Measurements from ENCODE around the gene G6PD. TPM values are rescaled to one million over a fixed set of nuclear protein-coding genes. Genes with fewer than 3 reads are reported as not detected.

G6PD gene
- total and polyA plus RNA-seq, 4 donors = 1.9 to 23.6 (median 5.5) TPM

GRCh38 chrX:154526901-154527675 is 19.6 kb downstream of the G6PD start:
- Histone ChIP-seq H3K4me3 (ENCODE audit: low read depth in 1 of 3, low read length in 3 of 3) (peak overlapping the region in 1 of 3 donors; percentile 13), H3K36me3 (ENCODE audit: control insufficient read depth in 4 of 4, insufficient read depth in 3 of 4, low read depth in 1 of 4, low read length in 3 of 4) (no peaks in the 10 kb centered on the region), H3K9ac (ENCODE audit: low read depth in 1 of 2, low read length in 2 of 2) (peak overlapping the region in 1 of 2 donors; percentile 53), H3K27ac (ENCODE audit: low read depth in 1 of 2, low read length in 2 of 2) (peak overlapping the region in 1 of 2 donors; percentile 50), H3K9me3 (ENCODE audit: control insufficient read depth in 4 of 4, low read length in 3 of 4) (no peaks in the 10 kb centered on the region), H3K27me3 (ENCODE audit: control insufficient read depth in 4 of 4, insufficient read depth in 4 of 4, low read length in 3 of 4) (no peaks in the 10 kb centered on the region), H3K4me1 (ENCODE audit: control insufficient read depth in 4 of 4, insufficient read depth in 4 of 4, low read length in 3 of 4) (peaks cover 0 to 4% (median 1%) of the 10 kb centered on the region in 4 donors)
- WGBS = 7% methylated on average over 15 of the region's 15 CpGs
- DNase-seq (ENCODE audit: low spot score) = peak; percentile 64
- TF ChIP-seq CTCF (IDR thresholded peaks at IDR 0.05; ENCODE audit: low read depth, low read length, missing input control) (peak; percentile 33), REST (IDR thresholded peaks at IDR 0.05) (no peak), ZBTB33 (IDR thresholded peaks at IDR 0.05) (no peak), RAD21 (IDR thresholded peaks at IDR 0.05) (peak; percentile 61 to 69)

GRCh38 chrX:154525606-154526490 is 20.8 kb downstream of the G6PD start:
- Histone ChIP-seq H3K4me3 (ENCODE audit: low read depth in 1 of 3, low read length in 3 of 3) (no peak overlapping the region), H3K9me3 (ENCODE audit: control insufficient read depth in 4 of 4, low read length in 3 of 4) (no peaks in the 10 kb centered on the region), H3K4me1 (ENCODE audit: control insufficient read depth in 4 of 4, insufficient read depth in 4 of 4, low read length in 3 of 4) (peaks cover 0 to 4% (median 1%) of the 10 kb centered on the region in 4 donors), H3K27me3 (ENCODE audit: control insufficient read depth in 4 of 4, insufficient read depth in 4 of 4, low read length in 3 of 4) (no peaks in the 10 kb centered on the region), H3K9ac (ENCODE audit: low read depth in 1 of 2, low read length in 2 of 2) (peak overlapping the region in 1 of 2 donors; percentile 28), H3K27ac (ENCODE audit: low read depth in 1 of 2, low read length in 2 of 2) (no peak overlapping the region), H3K36me3 (ENCODE audit: control insufficient read depth in 4 of 4, insufficient read depth in 3 of 4, low read depth in 1 of 4, low read length in 3 of 4) (no peaks in the 10 kb centered on the region)
- DNase-seq (ENCODE audit: low spot score) = no peak
- 90% methylated on average over 14 of the region's 14 CpGs for WGBS
- no peak for TF ChIP-seq ATF3 (IDR thresholded peaks at IDR 0.05)
- TF ChIP-seq CTCF (IDR thresholded peaks at IDR 0.05; ENCODE audit: low read depth, low read length, missing input control) = no peak
- no peak for TF ChIP-seq YY1 (IDR thresholded peaks at IDR 0.05)
- no peak for TF ChIP-seq ZBTB33 (IDR thresholded peaks at IDR 0.05)
- TF ChIP-seq HNF4A (conservative IDR thresholded peaks at IDR 0.05) = no peak
- no peak for TF ChIP-seq NR2F2 (IDR thresholded peaks at IDR 0.05)
- no peak for TF ChIP-seq FOXA2 (IDR thresholded peaks at IDR 0.05)
- no peak for TF ChIP-seq JUND (IDR thresholded peaks at IDR 0.05)
- no peak for TF ChIP-seq REST (IDR thresholded peaks at IDR 0.05)
- no peak for TF ChIP-seq FOXA1 (IDR thresholded peaks at IDR 0.05)
